Upper lobe of right lung (tissue), 1 donor: ENCODE measurements around the gene IL11RA. TPM values are rescaled to one million over a fixed set of nuclear protein-coding genes. Genes with fewer than 3 reads are reported as not detected.
"Not testable (repeated sequence)": the region's sequence is repeated elsewhere in the genome, so short reads cannot be mapped to it uniquely, and the experiment has no call there.

ENCODE experiments used
- ATAC-seq: fragments of 200-7000 bp; cut with Tn5 transposase; one replicate; pipeline ENCODE4 v1.9.1; 2020; ENCODE audit warnings: mild to moderate bottlenecking, moderate library complexity
- DNase-seq: peaks from one replicate; pipeline ENCODE4 v3.0.0-alpha.2; 2020
- H3K27ac ChIP-seq: fragments of 200-600 bp; one replicate; pipeline ENCODE4 v1.8.0; 2022
- H3K27me3 ChIP-seq: fragments of 200-600 bp; one replicate; pipeline ENCODE4 v1.8.0; 2022; ENCODE audit warnings: mild to moderate bottlenecking
- H3K36me3 ChIP-seq: fragments of 200-600 bp; one replicate; pipeline ENCODE4 v1.8.0; 2022
- H3K4me1 ChIP-seq: fragments of 200-600 bp; one replicate; pipeline ENCODE4 v1.8.0; 2022
- H3K4me3 ChIP-seq: fragments of 200-600 bp; one replicate; pipeline ENCODE4 v1.8.0; 2022; ENCODE audit warnings: mild to moderate bottlenecking
- H3K9me3 ChIP-seq: fragments of 200-600 bp; one replicate; pipeline ENCODE4 v1.8.0; 2022
- intact Hi-C: fragments of 100-400 bp; cut with DNase I; formaldehyde crosslinking; loops from one replicate; pipeline ENCODE4 v1.11.0; 2022
- total RNA-seq: library from RNA; stranded (reverse); fragmentation: NEBNext Ultra II Directional; extraction: Animal tissue kit (Norgen Biotek cat#: 25700); gene quantifications from one replicate; pipeline ENCODE4 v1.2.1, GENCODE V29; 2021
- TF ChIP-seq, protein P1 (sequence below): fragments of 200-600 bp; IDR thresholded peaks from one replicate; pipeline ENCODE4 v1.8.0; 2022; ENCODE audit warnings: antibody characterized with exemption
- donor health status: DM: no; HTN: yes; CAD: no; lungs with severe emphysema.

Gene IL11RA
- total RNA-seq, 1 donor from 2014 or later, result 18.7 TPM

DNA sequence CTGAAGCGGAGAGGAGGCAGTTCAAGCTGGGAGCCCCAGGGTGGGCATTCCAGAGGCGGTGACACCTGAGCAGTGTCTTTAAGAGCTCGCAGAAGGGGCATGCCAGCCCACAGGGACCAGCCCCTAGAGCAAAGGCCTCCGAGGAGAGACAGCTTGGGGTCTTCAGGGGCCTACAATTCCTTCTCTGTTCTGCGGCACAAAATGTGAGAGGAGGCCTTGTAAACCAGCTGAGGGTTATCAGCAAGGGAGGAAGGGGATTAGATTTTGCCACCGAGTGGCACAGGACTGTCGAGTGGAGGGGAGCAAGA is 13.9 kb upstream of the IL11RA start:
- peaks cover 10% of the 10 kb centered on the region for H3K36me3 ChIP-seq
- H3K9me3 ChIP-seq, result no peaks in the 10 kb centered on the region
- peak overlapping the region; percentile 89 for H3K27ac ChIP-seq
- ATAC-seq (no peak), DNase-seq (no peak)
- TF ChIP-seq, protein P1, sequence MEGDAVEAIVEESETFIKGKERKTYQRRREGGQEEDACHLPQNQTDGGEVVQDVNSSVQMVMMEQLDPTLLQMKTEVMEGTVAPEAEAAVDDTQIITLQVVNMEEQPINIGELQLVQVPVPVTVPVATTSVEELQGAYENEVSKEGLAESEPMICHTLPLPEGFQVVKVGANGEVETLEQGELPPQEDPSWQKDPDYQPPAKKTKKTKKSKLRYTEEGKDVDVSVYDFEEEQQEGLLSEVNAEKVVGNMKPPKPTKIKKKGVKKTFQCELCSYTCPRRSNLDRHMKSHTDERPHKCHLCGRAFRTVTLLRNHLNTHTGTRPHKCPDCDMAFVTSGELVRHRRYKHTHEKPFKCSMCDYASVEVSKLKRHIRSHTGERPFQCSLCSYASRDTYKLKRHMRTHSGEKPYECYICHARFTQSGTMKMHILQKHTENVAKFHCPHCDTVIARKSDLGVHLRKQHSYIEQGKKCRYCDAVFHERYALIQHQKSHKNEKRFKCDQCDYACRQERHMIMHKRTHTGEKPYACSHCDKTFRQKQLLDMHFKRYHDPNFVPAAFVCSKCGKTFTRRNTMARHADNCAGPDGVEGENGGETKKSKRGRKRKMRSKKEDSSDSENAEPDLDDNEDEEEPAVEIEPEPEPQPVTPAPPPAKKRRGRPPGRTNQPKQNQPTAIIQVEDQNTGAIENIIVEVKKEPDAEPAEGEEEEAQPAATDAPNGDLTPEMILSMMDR, result no peak
- intact Hi-C loops, result no loop called here
- H3K4me1 ChIP-seq, result peaks cover 17% of the 10 kb centered on the region
- peak overlapping the region; percentile 87 for H3K4me3 ChIP-seq
- no peaks in the 10 kb centered on the region for H3K27me3 ChIP-seq

DNA sequence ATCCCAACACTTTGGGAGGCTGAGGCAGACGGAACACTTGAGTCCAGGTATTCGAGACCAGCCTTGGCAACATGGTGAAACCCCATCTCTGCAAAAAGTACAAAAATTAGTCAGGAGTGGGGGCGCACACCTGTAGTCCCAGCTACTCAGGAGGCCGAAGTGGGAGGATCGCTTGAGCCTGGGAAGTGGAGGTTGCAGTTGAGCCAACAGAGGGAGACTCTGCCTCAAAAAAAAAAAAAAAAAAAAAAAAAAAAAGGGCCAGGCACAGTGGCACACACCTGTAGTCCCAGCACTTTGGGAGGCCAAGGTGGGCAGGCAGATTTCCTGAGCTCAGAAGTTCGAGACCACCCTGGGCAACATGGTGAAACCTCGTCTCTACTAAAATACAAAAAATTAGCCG is 12.7 kb upstream of the IL11RA start:
- ATAC-seq, intact Hi-C loops, H3K27ac ChIP-seq: not testable (repeated sequence)

DNA sequence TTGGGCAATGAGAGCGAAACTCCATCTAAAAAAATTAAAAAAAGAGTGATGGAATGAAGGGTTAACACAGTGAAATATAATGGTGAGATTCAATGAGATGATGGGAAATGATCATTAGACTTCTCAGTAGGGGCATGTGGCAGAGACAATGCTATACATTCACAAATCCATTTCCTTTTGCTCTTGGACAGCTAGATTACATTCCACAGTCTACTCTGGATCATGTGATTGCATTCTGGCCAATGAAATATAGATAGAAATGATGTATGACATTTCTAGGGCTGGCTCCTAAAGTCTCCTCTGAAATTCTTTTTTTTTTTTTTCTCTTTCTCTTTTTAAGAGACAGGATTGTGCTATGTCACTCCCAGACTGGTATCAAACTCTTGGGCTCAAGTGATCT is 9.3 kb upstream of the IL11RA start:
- Histone ChIP-seq H3K9me3 (no peaks in the 10 kb centered on the region), H3K4me3 (no peak overlapping the region), H3K36me3 (no peaks in the 10 kb centered on the region), H3K27me3 (no peaks in the 10 kb centered on the region), H3K4me1 (peaks cover 20% of the 10 kb centered on the region), H3K27ac (no peak overlapping the region)
- ATAC-seq (no peak), DNase-seq (no peak)
- TF ChIP-seq, protein P1, result no peak
- intact Hi-C loops, result no loop called here

More for the DNA sequence above, 12.7 kb upstream of the IL11RA start:
- H3K4me3 ChIP-seq, H3K9me3 ChIP-seq, H3K27me3 ChIP-seq, DNase-seq: not testable (repeated sequence)
- H3K4me1 ChIP-seq, result peaks cover 17% of the 10 kb centered on the region
- peaks cover 10% of the 10 kb centered on the region for H3K36me3 ChIP-seq

DNA sequence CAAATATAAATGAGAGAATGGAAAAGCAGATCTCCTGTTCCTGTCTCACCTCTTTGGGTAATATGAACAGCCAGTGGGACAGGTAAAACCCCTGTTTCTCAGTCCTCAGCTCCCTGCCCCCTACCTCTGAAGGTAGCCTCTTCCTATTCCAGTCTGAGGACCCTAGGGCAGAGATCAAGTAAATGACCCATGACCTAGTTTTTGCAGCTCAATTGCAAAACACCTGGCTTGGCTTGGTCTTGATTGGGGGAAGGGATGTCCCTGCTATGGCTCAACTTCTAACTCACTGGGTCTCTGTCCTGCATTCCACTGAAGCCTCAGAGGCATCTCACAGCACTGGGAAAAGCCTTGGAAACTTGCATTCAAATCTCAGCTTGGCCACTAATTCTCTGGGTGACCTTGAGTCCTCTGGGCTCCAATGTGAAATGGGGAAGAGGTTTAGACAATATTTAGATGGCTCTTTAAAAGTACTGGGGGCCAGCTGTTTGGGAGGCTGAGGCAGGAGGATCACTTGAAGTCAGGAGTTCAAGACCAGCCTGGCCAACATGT is 7.1 kb upstream of the IL11RA start:
- peaks cover 22% of the 10 kb centered on the region for H3K4me1 ChIP-seq
- H3K27me3 ChIP-seq, result no peaks in the 10 kb centered on the region
- no peaks in the 10 kb centered on the region for H3K9me3 ChIP-seq
- peaks cover 16% of the 10 kb centered on the region for H3K36me3 ChIP-seq
- DNase-seq, result no peak
- H3K4me3 ChIP-seq, result no peak overlapping the region
- no peak overlapping the region for H3K27ac ChIP-seq
- ATAC-seq, result no peak
- intact Hi-C loops, result no loop called here
- TF ChIP-seq, protein P1, result no peak

DNA sequence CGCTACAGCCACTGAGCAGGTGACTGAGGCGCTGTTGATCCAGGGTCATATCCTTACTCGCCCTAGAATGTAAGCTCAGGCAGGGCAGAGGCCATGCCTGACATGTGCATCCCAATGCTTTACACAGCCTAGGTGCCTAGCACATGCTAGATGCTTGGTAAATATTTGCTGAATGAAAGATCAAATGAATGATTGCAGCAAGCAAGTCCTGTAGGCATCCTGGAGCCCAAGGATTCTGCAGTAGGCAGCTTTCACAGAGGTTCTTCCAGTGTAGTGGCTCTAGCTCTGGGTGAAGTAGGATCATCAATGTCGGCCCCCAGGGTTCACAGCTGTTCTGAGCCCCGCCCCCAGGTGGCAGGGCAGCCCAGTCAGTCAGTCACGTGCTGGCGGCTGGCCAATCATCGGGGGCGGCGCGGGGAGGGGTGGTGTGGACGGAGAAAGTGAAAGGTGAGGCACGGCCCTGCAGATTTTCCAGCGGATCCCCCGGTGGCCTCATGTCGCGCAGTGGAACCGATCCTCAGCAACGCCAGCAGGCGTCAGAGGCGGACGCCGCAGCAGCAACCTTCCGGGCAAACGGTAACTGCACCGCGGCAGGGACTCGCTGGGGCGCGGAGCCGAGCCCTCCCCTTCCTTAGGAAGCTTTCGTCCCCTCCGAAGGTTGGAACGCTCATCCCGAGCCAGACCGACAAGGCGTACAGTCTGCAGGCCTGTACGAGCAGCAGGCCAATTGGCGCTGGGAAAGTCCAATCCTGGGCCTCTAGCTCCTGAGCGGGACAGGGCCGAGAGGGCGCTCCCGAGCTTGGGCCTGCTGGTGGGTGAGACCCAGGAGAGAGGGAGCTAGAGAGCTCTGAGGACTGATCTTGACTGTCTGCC is 5.5 kb upstream of the IL11RA start, which contains the start of gene GALT:
Gene GALT (plus strand): TSS at position 465 of the 873 bp plus-strand sequence. CDS start 30 bp downstream, at position 495.
- TF ChIP-seq, protein P1, result peak; percentile 29
- intact Hi-C loops, result no loop called here
- Histone ChIP-seq H3K4me3 (peak within 1 kb of the TSS; percentile 81), H3K4me1 (peaks cover 25% of the 10 kb centered on the region), H3K36me3 (peaks cover 18% of the 10 kb centered on the region), H3K27me3 (no peaks in the 10 kb centered on the region), H3K9me3 (no peaks in the 10 kb centered on the region), H3K27ac (peak within 1 kb of the TSS; percentile 86)
- ATAC-seq, result peak; percentile 96
- peak; percentile 98 for DNase-seq

DNA sequence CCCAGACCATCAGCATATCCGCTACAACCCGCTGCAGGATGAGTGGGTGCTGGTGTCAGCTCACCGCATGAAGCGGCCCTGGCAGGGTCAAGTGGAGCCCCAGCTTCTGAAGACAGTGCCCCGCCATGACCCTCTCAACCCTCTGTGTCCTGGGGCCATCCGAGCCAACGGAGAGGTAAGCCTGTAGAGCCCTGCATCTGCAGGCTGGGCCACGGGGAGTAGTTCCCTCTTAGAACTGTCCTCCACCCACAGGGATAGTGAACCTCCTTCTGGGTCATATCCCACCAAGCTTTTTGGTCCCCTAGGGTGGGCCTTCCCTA is 4.9 kb upstream of the IL11RA start:
- TF ChIP-seq, protein P1, result no peak

More for the DNA sequence above, 4.9 kb upstream of the IL11RA start:
- no peaks in the 10 kb centered on the region for H3K27me3 ChIP-seq
- peak overlapping the region; percentile 86 for H3K27ac ChIP-seq
- intact Hi-C loops, result no loop called here
- ATAC-seq (peak; percentile 1), DNase-seq (no peak)
- H3K4me1 ChIP-seq, result peaks cover 26% of the 10 kb centered on the region
- peak overlapping the region; percentile 81 for H3K4me3 ChIP-seq
- peaks cover 18% of the 10 kb centered on the region for H3K36me3 ChIP-seq
- H3K9me3 ChIP-seq, result no peaks in the 10 kb centered on the region
